ENCODE measurements around the gene ZBTB20. TPM values are rescaled to one million over a fixed set of nuclear protein-coding genes. Genes with fewer than 3 reads are reported as not detected.

Gene ZBTB20
- total RNA-seq, 6 experiments from 2014 or later, result 8.0 to 14.1 (median 10.4) TPM

DNA sequence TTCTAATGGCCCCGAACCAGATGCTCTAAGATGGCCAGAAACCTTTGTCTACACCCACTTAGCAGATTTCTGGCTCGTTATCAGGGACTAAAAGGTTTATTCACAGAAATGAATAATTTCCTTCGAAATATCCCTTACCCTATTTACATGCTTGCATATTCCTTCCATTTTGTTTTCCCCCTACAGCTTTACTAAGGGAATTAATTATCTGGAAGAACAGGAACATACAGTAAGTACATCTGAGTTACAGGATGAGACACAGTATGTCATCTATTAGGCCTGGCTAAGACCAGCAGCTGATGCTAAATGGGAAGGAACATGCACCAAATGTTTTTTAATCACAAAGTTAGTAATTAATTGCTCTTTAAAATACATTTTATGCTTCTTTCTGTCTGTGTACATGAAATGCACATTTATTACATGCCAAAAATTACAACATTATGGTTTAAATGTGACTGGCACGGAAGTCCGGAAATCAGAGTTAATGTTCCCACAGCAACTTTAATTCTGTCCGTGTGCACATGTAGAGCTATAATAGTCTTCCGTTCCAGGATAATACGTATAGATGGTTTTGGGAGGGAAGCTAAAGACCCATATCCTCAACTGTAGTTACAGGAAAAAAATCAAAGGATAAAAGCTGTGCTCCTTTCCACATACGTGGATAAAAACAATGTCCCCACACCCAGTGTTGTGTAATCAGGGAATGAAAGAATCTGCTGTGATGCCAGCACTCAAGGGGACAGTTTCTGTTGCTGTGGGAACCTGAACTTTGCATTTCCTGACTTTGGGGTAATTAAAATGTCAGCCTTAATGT is 771.3 kb downstream of the ZBTB20 start:
- H3K27me3 Mint-ChIP-seq (ENCODE audit: insufficient read depth), result no peaks in the 10 kb centered on the region; the same call in 1 of the 2 replicates
- no peak for DNase-seq
- 0 out of 2 replicates have a peak overlapping the region, but pooled peaks have one; percentile 35 for H3K4me3 Mint-ChIP-seq
- TF ChIP-seq, protein P1, sequence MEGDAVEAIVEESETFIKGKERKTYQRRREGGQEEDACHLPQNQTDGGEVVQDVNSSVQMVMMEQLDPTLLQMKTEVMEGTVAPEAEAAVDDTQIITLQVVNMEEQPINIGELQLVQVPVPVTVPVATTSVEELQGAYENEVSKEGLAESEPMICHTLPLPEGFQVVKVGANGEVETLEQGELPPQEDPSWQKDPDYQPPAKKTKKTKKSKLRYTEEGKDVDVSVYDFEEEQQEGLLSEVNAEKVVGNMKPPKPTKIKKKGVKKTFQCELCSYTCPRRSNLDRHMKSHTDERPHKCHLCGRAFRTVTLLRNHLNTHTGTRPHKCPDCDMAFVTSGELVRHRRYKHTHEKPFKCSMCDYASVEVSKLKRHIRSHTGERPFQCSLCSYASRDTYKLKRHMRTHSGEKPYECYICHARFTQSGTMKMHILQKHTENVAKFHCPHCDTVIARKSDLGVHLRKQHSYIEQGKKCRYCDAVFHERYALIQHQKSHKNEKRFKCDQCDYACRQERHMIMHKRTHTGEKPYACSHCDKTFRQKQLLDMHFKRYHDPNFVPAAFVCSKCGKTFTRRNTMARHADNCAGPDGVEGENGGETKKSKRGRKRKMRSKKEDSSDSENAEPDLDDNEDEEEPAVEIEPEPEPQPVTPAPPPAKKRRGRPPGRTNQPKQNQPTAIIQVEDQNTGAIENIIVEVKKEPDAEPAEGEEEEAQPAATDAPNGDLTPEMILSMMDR (IDR thresholded peaks at IDR 0.05), result no peak
- H3K36me3 Mint-ChIP-seq (ENCODE audit: low read depth), result peaks cover 21% of the 10 kb centered on the region
- H3K9me3 Mint-ChIP-seq, result no peaks in the 10 kb centered on the region
- peaks cover 16% of the 10 kb centered on the region for H3K4me1 Mint-ChIP-seq (ENCODE audit: low read depth)
- H3K27ac Mint-ChIP-seq, result peak overlapping the region; percentile 69

DNA sequence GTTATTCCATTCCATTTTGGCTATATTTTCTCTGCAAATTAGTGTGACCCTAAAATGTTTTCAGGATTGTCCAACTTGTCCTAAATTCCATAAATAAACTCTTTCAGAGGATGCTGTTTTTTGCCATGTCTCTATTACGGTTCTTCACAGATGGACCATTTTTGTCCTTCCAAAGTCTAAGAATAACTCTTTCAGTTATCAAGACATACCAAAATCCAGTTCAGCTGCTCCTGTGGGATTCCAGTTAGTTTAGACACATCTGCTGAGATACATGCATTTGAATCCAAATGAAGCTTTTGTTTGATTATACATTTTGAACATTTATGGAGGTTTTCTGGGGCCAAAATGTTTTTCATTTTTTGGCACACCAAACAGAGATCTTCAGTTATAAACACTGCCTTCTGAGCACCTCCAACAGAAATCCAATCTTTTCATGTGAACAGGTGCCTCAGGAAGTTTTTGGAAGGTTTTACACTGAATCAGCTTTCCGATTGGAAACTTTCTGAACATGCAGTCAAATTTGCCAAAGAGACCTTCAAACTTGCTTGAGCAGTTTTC is 772.6 kb downstream of the ZBTB20 start:
- Mint-ChIP-seq H3K27ac (no peak overlapping the region), H3K9me3 (no peaks in the 10 kb centered on the region), H3K27me3 (ENCODE audit: insufficient read depth) (no peaks in the 10 kb centered on the region), H3K4me3 (no peak overlapping the region), H3K4me1 (ENCODE audit: low read depth) (peaks cover 16% of the 10 kb centered on the region), H3K36me3 (ENCODE audit: low read depth) (peaks cover 16% of the 10 kb centered on the region)
- DNase-seq, result no peak
- TF ChIP-seq, protein P1 (IDR thresholded peaks at IDR 0.05), result no peak

DNA sequence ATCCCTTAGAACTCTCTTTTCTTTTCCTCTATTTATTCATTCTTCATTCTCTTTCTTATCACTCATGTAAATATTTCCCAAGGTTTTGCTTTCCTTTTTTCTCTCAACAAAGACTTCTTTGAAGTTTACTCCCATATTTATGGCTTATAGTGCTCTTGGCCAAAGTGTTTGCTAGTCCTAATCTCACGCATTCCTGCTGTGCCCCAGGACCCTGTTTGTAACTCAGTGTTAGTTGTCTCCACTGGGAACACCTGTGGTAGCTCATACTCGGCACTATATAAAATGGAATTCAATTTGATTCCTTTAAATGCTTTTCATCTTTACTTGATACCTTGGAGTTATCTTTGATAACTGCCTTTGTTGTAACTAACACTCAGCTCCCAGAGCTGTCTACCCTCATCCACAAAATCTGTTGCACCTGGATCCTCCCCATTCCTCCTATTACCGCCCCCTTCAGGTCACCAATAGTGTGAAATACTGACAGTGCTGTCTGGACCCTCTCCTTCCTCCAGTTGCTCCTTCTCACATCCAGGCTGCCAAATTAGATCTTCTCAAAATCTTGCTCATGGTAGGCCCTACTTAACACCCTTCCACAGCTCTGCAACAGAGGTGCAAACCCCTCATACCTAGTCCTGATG is 776.4 kb downstream of the ZBTB20 start:
- Mint-ChIP-seq H3K27me3 (ENCODE audit: insufficient read depth) (no peaks in the 10 kb centered on the region), H3K4me1 (ENCODE audit: low read depth) (peaks cover 15% of the 10 kb centered on the region), H3K9me3 (no peaks in the 10 kb centered on the region), H3K27ac (no peak overlapping the region), H3K4me3 (no peak overlapping the region), H3K36me3 (ENCODE audit: low read depth) (no peaks in the 10 kb centered on the region)
- DNase-seq, result no peak
- TF ChIP-seq, protein P1 (IDR thresholded peaks at IDR 0.05), result peak; percentile 50

DNA sequence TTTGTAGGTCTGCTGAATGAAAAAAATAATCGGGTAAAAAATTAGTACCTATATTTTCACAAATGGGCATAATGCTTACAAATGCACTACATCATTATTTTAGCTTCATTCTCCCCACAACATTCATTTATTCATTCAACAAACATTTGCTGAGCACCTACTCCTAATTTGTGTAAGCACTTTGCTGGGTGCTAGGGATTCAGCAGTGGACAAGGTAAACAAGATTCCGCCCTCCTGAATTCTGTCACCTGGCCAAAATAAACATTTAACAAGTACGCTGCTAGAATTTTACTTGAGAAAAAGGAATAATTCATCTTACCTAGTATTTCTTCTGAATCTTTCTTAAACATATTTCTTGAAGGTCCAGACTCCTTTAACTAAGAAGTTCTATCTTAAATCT is 781.2 kb downstream of the ZBTB20 start:
- no peak for DNase-seq
- Mint-ChIP-seq H3K4me1 (ENCODE audit: low read depth) (peaks cover 41% of the 10 kb centered on the region), H3K27me3 (ENCODE audit: insufficient read depth) (no peaks in the 10 kb centered on the region; the same call in 1 of the 2 replicates), H3K9me3 (no peaks in the 10 kb centered on the region), H3K36me3 (ENCODE audit: low read depth) (no peaks in the 10 kb centered on the region), H3K4me3 (no peak overlapping the region), H3K27ac (no peak overlapping the region)
- TF ChIP-seq, protein P1 (IDR thresholded peaks at IDR 0.05), result no peak

DNA sequence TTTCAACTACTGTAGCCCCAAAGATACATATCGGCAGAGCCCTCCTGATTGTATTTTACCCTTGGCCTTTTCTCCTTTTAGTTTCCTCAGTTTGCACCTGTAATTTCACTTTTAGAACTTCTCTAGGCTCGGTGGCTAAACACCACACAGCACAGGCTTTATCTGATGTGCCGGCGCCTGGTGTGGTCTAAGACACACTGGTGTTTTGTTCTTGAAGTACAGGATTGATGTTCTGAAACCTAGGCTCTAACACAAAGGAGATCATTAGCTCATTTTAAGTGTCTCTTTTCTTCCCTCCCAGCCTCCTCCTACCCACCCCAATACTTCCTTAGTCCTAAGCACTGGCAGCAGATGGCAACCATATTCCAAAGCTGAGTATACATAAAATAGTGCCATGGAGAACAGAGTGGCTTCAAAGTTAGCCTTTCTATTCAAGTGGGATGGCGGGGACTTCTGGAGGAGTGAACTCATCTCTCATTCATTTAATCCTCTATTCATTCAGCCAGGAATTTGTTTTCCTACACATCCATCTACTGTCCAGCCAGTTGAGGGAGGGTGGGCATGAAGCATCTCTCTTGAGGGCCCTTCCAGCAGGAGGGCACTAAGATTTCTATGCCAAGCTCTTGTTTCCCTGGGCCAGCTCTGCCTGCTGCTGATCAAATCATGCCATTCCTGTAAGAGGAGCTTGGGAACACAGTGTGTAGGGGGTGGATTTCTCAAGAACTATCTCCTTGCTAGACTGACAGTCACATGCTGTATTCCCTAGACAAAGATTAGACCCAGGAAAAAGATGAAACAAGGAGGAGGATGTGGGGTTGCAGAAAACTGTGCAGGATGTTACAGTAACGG is 782.1 kb downstream of the ZBTB20 start:
- H3K4me3 Mint-ChIP-seq, result no peak overlapping the region
- H3K27ac Mint-ChIP-seq, result peak overlapping the region; percentile 55
- no peaks in the 10 kb centered on the region; the same call in 1 of the 2 replicates for H3K27me3 Mint-ChIP-seq (ENCODE audit: insufficient read depth)
- no peaks in the 10 kb centered on the region for H3K36me3 Mint-ChIP-seq (ENCODE audit: low read depth)
- DNase-seq, result no peak
- H3K9me3 Mint-ChIP-seq, result no peaks in the 10 kb centered on the region
- TF ChIP-seq, protein P1 (IDR thresholded peaks at IDR 0.05), result no peak
- H3K4me1 Mint-ChIP-seq (ENCODE audit: low read depth), result peaks cover 41% of the 10 kb centered on the region

Data from HFFc6 (cell line).